HepG2 (cell line): Measurements from ENCODE around the gene MSI2. TPM values are rescaled to one million over a fixed set of nuclear protein-coding genes. Genes with fewer than 3 reads are reported as not detected.

Experiments
- CENPX ChIP-seq: sonication (generic); formaldehyde crosslinking; IDR thresholded peaks from 2 replicates; pipeline ENCODE4 v1.9.0; 2021; ENCODE audit warnings: mild to moderate bottlenecking, missing genetic modification reagents, moderate library complexity
- EED ChIP-seq: sonication (generic); formaldehyde crosslinking; IDR thresholded peaks from 2 replicates; pipeline ENCODE4 v1.5.0; 2020; ENCODE audit warnings: mild to moderate bottlenecking, missing genetic modification reagents
- FOXJ3 ChIP-seq: sonication (generic); formaldehyde crosslinking; IDR thresholded peaks from 2 replicates; pipeline ENCODE4 v1.4.0; 2020; ENCODE audit warnings: missing genetic modification reagents, mild to moderate bottlenecking, borderline replicate concordance
- HNRNPL ChIP-seq: fragments of 200-400 bp; formaldehyde crosslinking; IDR thresholded peaks from 2 replicates; pipeline ENCODE4 v1.6.1; 2017; ENCODE audit warnings: mild to moderate bottlenecking, low read depth, low read length
- LCORL ChIP-seq, 2 experiments: fragments of 450-650 bp in 1 of 2; sonication (generic) in 1 of 2; formaldehyde crosslinking in 1 of 2; IDR thresholded peaks; 2 replicates each; pipeline versions ENCODE4 v1.5.0 to v1.6.1; 2017 to 2020; ENCODE audit warnings: antibody characterized with exemption in 1 of 2, missing genetic modification reagents in 1 of 2
- MTA1 ChIP-seq: sonication (generic); formaldehyde crosslinking; IDR thresholded peaks from 2 replicates; pipeline ENCODE4 v1.4.0; 2020; ENCODE audit warnings: missing genetic modification reagents, mild to moderate bottlenecking, borderline replicate concordance
- MTF1 ChIP-seq: sonication (generic); formaldehyde crosslinking; IDR thresholded peaks from 2 replicates; pipeline ENCODE4 v1.5.0; 2020; ENCODE audit warnings: missing genetic modification reagents
- ONECUT2 ChIP-seq: sonication (generic); formaldehyde crosslinking; IDR thresholded peaks from 2 replicates; pipeline ENCODE4 v1.4.0; 2020; ENCODE audit warnings: missing genetic modification reagents
- SYNCRIP ChIP-seq: fragments of 200-400 bp; formaldehyde crosslinking; IDR thresholded peaks from 2 replicates; pipeline ENCODE4 v1.6.1; 2018; ENCODE audit warnings: mild to moderate bottlenecking, low read depth, low read length; ENCODE audit not compliant: insufficient read depth
- THYN1 ChIP-seq: sonication (generic); formaldehyde crosslinking; IDR thresholded peaks from 2 replicates; pipeline ENCODE4 v1.8.1; 2023; ENCODE audit warnings: low read depth, mild to moderate bottlenecking, moderate library complexity, missing genetic modification reagents, borderline replicate concordance
- ZNF230 ChIP-seq: sonication (generic); formaldehyde crosslinking; IDR thresholded peaks from 2 replicates; pipeline ENCODE4 v1.4.0; 2020; ENCODE audit warnings: mild to moderate bottlenecking, missing genetic modification reagents
- ZNF232 ChIP-seq: sonication (generic); formaldehyde crosslinking; IDR thresholded peaks from 2 replicates; pipeline ENCODE4 v1.4.0; 2020; ENCODE audit warnings: missing genetic modification reagents, borderline replicate concordance
- ZNF546 ChIP-seq: sonication (generic); formaldehyde crosslinking; conservative IDR thresholded peaks from 2 replicates; pipeline ENCODE4 v1.8.1; 2023; ENCODE audit warnings: mild to moderate bottlenecking, missing genetic modification reagents
- ZNF766 ChIP-seq: sonication (generic); formaldehyde crosslinking; IDR thresholded peaks from 2 replicates; pipeline ENCODE4 v1.5.0; 2020; ENCODE audit warnings: missing genetic modification reagents, borderline replicate concordance
- ZNF775 ChIP-seq: sonication (generic); formaldehyde crosslinking; IDR thresholded peaks from 2 replicates; pipeline ENCODE4 v1.4.0; 2020; ENCODE audit warnings: missing genetic modification reagents, mild to moderate bottlenecking, moderate library complexity, borderline replicate concordance
- polyA plus RNA-seq, 8 experiments: library from polyadenylated mRNA; depleted of rRNA in 3 of 8; stranded (reverse) in 7 of 8; unstranded in 1 of 8; fragments of >200 nt; fragmentation: Illumina TruSeq in 4 of 8; extraction: Trizol in 4 of 8; gene quantifications; 2 replicates each; pipeline versions ENCODE4 v1.2.1 to v1.2.3, GENCODE V29; 2011 to 2016; ENCODE audit warnings: low read depth in 4 of 8, missing spikeins in 1 of 8, mixed read lengths in 1 of 8; ENCODE audit not compliant: insufficient read depth in 1 of 8
- total RNA-seq, 5 experiments: library from RNA; depleted of rRNA; stranded (reverse); fragments of >200 nt; fragmentation: Illumina TruSeq; extraction: Trizol; gene quantifications; 2 replicates each; pipeline ENCODE4 v1.2.3, GENCODE V29; 2016; ENCODE audit warnings: low read depth in 1 of 5
- TF ChIP-seq, protein P1 (sequence below): sonication (generic); formaldehyde crosslinking; IDR thresholded peaks from 2 replicates; pipeline ENCODE4 v1.5.0; 2020; ENCODE audit warnings: mild to moderate bottlenecking, missing genetic modification reagents, borderline replicate concordance
- TF ChIP-seq, protein P2 (sequence below): sonication (generic); formaldehyde crosslinking; IDR thresholded peaks from 2 replicates; pipeline ENCODE4 v1.5.0; 2020; ENCODE audit warnings: missing genetic modification reagents, mild to moderate bottlenecking, borderline replicate concordance
- TF ChIP-seq, protein P3 (sequence below): sonication (generic); formaldehyde crosslinking; IDR thresholded peaks from 2 replicates; pipeline ENCODE4 v1.5.1; 2020; ENCODE audit warnings: missing genetic modification reagents, mild to moderate bottlenecking, borderline replicate concordance

The MSI2 gene
- total and polyA plus RNA-seq, 2 of the 13 experiments (the other 11 are each of a cell fraction or from before 2014, with no cell fraction given): 77.5 to 78.4 TPM

DNA sequence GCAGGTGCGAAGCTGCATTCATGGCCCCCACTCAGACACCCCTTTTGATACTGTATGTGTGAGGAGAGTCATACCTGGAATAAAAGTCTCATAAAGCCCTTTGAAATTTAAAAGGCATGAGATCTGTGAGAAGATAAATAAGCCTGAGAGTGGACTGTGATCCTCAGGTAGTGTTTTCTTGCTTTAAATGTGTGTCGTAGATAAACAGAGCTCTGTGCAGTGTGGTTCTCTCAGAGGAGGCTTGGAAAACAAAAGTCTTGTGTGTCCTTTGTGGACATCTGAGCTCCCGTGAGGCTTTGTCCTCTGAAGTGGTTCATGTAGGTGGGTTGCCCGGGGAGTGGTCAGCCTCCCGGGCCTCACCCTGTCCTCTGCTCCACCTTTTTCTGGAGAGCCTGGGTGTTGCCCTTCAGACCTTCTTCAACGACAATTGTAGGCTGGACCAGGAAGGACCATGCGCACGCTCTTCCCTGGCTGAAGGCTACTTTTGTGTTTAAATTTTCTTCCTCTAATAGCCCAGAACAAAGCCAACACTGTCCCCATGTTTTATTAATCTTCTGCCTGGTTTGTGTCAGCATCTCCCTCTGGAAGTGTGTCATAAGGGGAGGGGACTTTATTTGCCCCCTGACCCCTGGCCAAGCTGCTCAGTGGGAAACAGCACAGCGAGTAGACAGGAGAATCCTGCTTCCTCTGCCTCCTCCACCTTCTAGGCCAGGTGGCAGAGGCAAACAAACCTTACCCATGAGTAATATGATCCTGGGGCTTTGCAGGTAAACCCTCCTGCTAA, 151.2 kb downstream of the MSI2 start (continued):
- TF ChIP-seq CENPX (CRISPR knock-in tag) (no peak), ZNF230 (CRISPR knock-in tag) (no peak), ONECUT2 (CRISPR knock-in tag) (no peak), LCORL (IDR thresholded peaks at IDR 0.05) (no peak), LCORL (CRISPR knock-in tag; IDR thresholded peaks at IDR 0.05) (peak; percentile 50; the same call in 1 of the 2 replicates), SYNCRIP (no peak), MTA1 (CRISPR knock-in tag) (peak; percentile 72), MTF1 (CRISPR knock-in tag) (no peak), HNRNPL (0 out of 2 replicates have a peak, but pooled peaks have one; percentile 25), ZNF546 (CRISPR knock-in tag) (no peak), ZNF232 (CRISPR knock-in tag) (peak; percentile 84; the same call in 1 of the 2 replicates), FOXJ3 (peak; percentile 90), EED (no peak), ZNF775 (CRISPR knock-in tag) (no peak), THYN1 (CRISPR knock-in tag) (no peak), ZNF766 (0 out of 2 replicates have a peak, but pooled peaks have one; percentile 46)
- TF ChIP-seq, protein P1, sequence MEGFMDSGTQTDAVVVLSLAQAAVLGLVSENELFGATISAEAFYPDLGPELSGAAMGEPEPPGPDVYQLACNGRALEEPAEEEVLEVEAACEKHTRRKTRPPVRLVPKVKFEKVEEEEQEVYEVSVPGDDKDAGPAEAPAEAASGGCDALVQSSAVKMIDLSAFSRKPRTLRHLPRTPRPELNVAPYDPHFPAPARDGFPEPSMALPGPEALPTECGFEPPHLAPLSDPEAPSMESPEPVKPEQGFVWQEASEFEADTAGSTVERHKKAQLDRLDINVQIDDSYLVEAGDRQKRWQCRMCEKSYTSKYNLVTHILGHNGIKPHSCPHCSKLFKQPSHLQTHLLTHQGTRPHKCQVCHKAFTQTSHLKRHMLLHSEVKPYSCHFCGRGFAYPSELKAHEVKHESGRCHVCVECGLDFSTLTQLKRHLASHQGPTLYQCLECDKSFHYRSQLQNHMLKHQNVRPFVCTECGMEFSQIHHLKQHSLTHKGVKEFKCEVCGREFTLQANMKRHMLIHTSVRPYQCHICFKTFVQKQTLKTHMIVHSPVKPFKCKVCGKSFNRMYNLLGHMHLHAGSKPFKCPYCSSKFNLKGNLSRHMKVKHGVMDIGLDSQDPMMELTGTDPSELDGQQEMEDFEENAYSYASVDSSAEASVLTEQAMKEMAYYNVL (CRISPR knock-in tag): peak; percentile 88; the same call in 1 of the 2 replicates
- TF ChIP-seq, protein P2, sequence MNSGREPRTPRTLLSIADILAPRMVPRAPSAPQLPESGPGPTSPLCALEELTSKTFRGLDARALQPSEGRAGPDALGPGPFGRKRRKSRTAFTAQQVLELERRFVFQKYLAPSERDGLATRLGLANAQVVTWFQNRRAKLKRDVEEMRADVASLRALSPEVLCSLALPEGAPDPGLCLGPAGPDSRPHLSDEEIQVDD: no peak
- TF ChIP-seq, protein P3, sequence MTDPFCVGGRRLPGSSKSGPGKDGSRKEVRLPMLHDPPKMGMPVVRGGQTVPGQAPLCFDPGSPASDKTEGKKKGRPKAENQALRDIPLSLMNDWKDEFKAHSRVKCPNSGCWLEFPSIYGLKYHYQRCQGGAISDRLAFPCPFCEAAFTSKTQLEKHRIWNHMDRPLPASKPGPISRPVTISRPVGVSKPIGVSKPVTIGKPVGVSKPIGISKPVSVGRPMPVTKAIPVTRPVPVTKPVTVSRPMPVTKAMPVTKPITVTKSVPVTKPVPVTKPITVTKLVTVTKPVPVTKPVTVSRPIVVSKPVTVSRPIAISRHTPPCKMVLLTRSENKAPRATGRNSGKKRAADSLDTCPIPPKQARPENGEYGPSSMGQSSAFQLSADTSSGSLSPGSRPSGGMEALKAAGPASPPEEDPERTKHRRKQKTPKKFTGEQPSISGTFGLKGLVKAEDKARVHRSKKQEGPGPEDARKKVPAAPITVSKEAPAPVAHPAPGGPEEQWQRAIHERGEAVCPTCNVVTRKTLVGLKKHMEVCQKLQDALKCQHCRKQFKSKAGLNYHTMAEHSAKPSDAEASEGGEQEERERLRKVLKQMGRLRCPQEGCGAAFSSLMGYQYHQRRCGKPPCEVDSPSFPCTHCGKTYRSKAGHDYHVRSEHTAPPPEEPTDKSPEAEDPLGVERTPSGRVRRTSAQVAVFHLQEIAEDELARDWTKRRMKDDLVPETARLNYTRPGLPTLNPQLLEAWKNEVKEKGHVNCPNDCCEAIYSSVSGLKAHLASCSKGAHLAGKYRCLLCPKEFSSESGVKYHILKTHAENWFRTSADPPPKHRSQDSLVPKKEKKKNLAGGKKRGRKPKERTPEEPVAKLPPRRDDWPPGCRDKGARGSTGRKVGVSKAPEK: no peak
